Osteocyte (in vitro differentiated cells): ENCODE results near the gene GTPBP10. TPM values are rescaled to one million over a fixed set of nuclear protein-coding genes. Genes with fewer than 3 reads are reported as not detected.

Experiments used
- DNase-seq: peaks from one replicate; pipeline ENCODE4 v3.0.0; 2021; ENCODE audit warnings: mixed read lengths; ENCODE audit not compliant: unreplicated experiment; ENCODE audit errors: extremely low spot score
- H3K27ac Mint-ChIP-seq: one replicate; pipeline ENCODE4 v1.8.0; 2021; ENCODE audit warnings: mild to moderate bottlenecking, mixed read lengths; ENCODE audit not compliant: unreplicated experiment
- H3K27me3 Mint-ChIP-seq: one replicate; pipeline ENCODE4 v1.8.0; 2021; ENCODE audit warnings: mixed read lengths; ENCODE audit not compliant: unreplicated experiment
- H3K36me3 Mint-ChIP-seq: one replicate; pipeline ENCODE4 v1.8.0; 2021; ENCODE audit warnings: mixed read lengths; ENCODE audit not compliant: unreplicated experiment
- H3K4me1 Mint-ChIP-seq: one replicate; pipeline ENCODE4 v1.8.0; 2021; ENCODE audit warnings: mixed read lengths; ENCODE audit not compliant: unreplicated experiment
- H3K4me3 Mint-ChIP-seq: one replicate; pipeline ENCODE4 v1.8.0; 2021; ENCODE audit warnings: mild to moderate bottlenecking, moderate library complexity, mixed read lengths; ENCODE audit not compliant: unreplicated experiment
- H3K9me3 Mint-ChIP-seq: one replicate; pipeline ENCODE4 v1.8.0; 2021; ENCODE audit warnings: mixed read lengths; ENCODE audit not compliant: unreplicated experiment
- CTCF ChIP-seq: fragments of 200-600 bp; sonication (generic); IDR thresholded peaks from 2 replicates; pipeline ENCODE4 v1.5.0; 2021; ENCODE audit warnings: antibody characterized with exemption, mild to moderate bottlenecking, moderate library complexity
- total RNA-seq: library from RNA; stranded (reverse); gene quantifications from 2 replicates; pipeline ENCODE4 v1.2.1, GENCODE V29; 2021

The GTPBP10 gene
- total RNA-seq, 1 donor from 2014 or later = 19.5 TPM

- Mint-ChIP-seq H3K27me3 (peaks cover 27% of the 10 kb centered on the region), H3K4me3 (no peak overlapping the region), H3K36me3 (peaks cover 4% of the 10 kb centered on the region), H3K9me3 (peaks cover 30% of the 10 kb centered on the region), H3K4me1 (peaks cover 9% of the 10 kb centered on the region), H3K27ac (no peak overlapping the region)
- DNase-seq = no peak
- no peak for TF ChIP-seq CTCF
Measured at GRCh38 chr7:90433221-90433620, 86.7 kb downstream of the GTPBP10 start.

Other genes starting within 250 kb of the GTPBP10 start
- gene STEAP1, start 192.2 kb upstream of the GTPBP10 start, total RNA-seq = not detected in 2 replicates
- not detected in 2 replicates for gene STEAP2, start 135.0 kb upstream of the GTPBP10 start, total RNA-seq
- gene CFAP69, start 101.5 kb upstream of the GTPBP10 start, total RNA-seq = 0.86 and 1.1 TPM in 2 replicates
- gene FAM237B, start 25.4 kb upstream of the GTPBP10 start, total RNA-seq = not detected in 2 replicates
- 20.9 and 28.9 TPM in 2 replicates for gene CLDN12, start 56.7 kb downstream of the GTPBP10 start, total RNA-seq
- gene PTTG1IP2, start 122.9 kb downstream of the GTPBP10 start, total RNA-seq = not detected in 2 replicates
- gene CDK14, start 249.6 kb downstream of the GTPBP10 start, total RNA-seq = 117 and 131 TPM in 2 replicates